GM12801 (cell line): ENCODE measurements around the gene CHRNB4.

ENCODE experiments used
- TF ChIP-seq, protein P1 (sequence below): IDR thresholded peaks from one replicate; pipeline ENCODE4 v1.5.1; 2011; ENCODE audit warnings: control low read depth; ENCODE audit not compliant: insufficient read length; ENCODE audit errors: extremely low read depth

Gene CHRNB4

DNA sequence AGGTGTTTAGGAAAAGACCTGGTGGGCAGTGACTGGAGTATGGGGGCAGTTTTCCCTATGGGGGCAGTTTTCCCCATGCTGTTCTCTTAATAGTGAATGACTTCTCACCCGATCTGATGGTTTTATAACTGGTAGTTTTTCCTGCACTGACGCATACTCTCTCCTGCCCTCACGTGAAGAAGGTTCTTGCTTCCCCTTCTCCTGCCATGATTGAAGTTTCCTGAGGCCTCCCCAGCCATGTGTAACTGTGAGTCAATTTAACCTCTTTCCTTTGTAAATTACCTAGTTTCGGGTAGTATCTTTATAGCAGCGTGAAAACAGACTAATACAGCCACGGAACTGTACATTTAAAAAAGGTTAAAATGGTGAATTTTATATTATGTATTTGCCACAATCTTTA is 25.0 kb upstream of the CHRNB4 start:
- TF ChIP-seq, protein P1, sequence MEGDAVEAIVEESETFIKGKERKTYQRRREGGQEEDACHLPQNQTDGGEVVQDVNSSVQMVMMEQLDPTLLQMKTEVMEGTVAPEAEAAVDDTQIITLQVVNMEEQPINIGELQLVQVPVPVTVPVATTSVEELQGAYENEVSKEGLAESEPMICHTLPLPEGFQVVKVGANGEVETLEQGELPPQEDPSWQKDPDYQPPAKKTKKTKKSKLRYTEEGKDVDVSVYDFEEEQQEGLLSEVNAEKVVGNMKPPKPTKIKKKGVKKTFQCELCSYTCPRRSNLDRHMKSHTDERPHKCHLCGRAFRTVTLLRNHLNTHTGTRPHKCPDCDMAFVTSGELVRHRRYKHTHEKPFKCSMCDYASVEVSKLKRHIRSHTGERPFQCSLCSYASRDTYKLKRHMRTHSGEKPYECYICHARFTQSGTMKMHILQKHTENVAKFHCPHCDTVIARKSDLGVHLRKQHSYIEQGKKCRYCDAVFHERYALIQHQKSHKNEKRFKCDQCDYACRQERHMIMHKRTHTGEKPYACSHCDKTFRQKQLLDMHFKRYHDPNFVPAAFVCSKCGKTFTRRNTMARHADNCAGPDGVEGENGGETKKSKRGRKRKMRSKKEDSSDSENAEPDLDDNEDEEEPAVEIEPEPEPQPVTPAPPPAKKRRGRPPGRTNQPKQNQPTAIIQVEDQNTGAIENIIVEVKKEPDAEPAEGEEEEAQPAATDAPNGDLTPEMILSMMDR: no peak

DNA sequence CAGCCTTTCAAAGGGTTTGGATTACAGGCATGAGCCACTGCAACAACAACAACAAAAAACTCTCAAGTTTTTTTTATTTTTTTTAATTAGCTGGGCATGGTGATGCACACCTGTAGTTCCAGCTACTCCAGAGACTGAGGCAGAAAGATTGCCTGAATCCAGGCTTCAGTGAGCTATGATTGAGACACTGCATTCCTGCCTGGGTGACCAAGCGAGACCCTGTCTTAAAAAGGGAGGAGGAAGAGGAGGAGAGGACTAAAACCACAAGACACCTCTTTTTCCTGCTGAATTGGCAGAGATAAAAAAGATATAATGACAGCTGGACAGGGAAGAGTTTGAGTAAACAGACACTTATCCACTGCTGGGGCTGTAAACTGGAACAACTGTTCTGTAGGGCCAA is 22.7 kb upstream of the CHRNB4 start:
- TF ChIP-seq, protein P1: no peak

DNA sequence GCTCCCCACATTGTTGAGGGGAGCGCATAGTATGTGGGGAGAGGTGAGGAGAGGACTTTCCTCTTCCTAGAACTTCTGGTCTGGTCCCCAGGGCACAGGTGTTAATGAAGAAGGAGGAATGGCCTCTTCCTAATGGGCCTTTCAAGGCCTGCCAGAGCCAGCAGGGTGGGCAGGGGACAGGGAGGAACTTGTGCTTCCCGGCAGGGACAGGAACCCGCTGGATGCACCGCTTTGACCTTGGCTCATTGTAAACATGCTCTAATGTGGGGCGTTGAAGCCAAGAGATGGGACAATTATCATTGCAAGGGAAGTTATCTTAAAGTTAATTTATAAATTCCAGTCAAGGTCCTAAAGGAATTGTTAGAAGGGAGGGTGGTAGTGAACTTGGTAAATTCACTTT is 21.0 kb upstream of the CHRNB4 start:
- TF ChIP-seq, protein P1: no peak

DNA sequence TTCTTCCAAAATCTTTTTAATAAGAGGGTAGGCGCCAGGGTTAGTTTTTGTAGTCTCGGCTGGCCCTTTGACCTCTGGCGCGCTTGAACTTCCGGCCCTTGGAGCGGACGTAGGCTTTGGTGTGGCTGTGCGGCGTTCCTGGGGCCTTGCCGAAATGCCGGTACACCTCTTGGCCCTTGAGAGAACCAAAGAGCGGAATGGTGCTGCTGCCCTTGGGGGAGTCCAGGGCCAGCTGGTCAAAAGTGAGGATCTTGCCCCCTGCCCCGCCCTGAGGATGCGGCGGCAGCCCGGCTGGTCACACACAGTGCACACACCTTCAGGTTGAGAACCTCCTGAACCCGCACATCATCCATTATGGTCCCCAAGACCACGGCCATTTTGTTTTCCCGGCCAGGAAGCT is 20.0 kb upstream of the CHRNB4 start:
- TF ChIP-seq, protein P1: no peak

DNA sequence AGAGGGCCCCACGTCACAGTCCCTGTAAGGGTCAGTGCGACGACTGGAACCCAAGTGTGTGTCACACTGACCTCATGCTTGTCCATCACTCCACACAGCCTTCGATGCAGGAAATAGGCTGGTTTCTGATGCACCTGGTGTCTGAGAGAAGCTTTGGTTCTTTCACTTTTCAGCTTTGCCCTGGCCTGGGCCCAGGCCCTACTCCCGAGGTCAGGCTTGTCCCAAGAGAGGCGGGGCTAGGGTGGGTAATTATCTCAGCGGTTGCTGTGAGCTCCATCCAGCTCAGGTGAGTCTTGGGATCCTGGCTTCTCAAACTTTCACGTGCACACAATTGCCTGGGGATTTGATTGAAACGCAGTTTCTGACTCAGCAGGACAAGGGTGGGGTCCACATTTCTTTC is 19.6 kb upstream of the CHRNB4 start:
- TF ChIP-seq, protein P1: no peak

DNA sequence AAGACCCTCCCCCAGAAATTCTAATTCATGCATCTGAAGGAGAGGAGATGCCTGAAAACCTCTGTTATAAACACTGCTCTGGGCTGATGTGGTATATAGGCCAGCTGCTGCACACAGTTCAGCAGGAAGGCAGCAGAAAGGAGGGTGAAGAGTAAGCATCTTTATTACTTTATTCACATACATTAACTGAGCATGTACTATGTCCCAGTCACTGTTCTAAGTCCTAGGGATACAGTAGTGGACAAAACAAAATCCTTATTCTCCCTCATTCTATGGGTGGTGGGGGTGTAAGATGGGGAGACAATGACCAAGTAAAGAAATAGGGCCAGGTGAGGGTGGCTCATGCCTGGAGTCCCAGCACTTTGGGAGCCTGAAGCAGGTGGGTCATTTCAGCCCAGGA is 17.8 kb upstream of the CHRNB4 start:
- TF ChIP-seq, protein P1: no peak

DNA sequence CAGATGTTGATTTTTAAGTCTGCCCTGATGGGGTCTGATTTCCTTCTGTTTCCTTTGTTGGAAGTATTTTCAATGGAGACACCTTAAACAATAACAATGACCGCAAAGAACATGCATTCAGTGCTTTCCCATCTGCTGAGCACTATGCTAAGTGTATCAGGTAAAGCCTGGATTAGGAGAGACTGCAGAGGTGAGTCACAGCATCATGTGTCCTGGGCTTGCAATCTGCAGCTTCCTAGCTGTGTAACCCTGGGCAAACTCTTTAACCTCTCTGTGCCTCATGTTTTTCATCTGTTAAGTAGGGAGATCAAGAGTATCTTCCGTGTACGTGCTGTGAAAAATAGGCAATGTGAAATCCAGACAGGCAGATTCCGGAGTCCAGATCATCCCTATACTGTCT is 13.3 kb upstream of the CHRNB4 start:
- TF ChIP-seq, protein P1: no peak
